ENCODE results near the gene MIS12. TPM values are rescaled to one million over a fixed set of nuclear protein-coding genes. Genes with fewer than 3 reads are reported as not detected.

Gene MIS12
- total and polyA plus RNA-seq, 2 donors (not counting 1 experiment from before 2014, with no cell fraction given), result 11.1 to 11.2 TPM

DNA sequence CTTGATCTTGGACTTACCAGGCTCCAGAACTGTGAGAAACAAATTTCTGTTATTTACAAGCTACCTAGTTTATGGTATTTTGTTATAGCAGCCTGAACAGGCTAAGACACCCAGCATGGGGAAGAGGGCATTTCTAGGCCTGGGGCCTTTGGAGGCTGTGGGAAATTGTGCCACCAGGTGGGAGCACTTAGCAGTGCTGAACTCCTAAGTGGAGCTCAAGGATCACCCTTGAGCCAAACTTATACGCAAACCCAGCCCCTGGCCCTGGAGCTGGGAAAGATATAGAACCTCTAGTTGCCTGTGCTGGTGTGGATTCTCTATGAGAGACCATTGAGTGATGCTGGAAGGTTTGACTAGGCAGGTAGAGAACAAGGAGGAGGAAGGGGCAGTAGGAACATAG lies 36.1 kb downstream of the MIS12 start:
- Histone ChIP-seq H4K20me1 (ENCODE audit: control insufficient read depth, extremely low read depth, insufficient read depth, low read length) (no peaks in the 10 kb centered on the region), H3K79me2 (ENCODE audit: control insufficient read depth, insufficient read depth, low read length) (no peaks in the 10 kb centered on the region), H3K9ac (ENCODE audit: insufficient read depth, low read length) (no peak overlapping the region), H3K9me3 (ENCODE audit: control insufficient read depth, insufficient read depth, low read depth, low read length) (no peaks in the 10 kb centered on the region), H3K4me1 (ENCODE audit: control insufficient read depth, extremely low read depth, insufficient read depth, low read length) (peaks cover 15% of the 10 kb centered on the region), H3K27me3 (ENCODE audit: control insufficient read depth, insufficient read depth, low read length) (no peaks in the 10 kb centered on the region), H3K4me3 (replicated peaks in 1 of 4; ENCODE audit: control extremely low read depth in 1 of 4, insufficient read depth in 1 of 4, low read depth in 3 of 4, low read length in 4 of 4) (no peak overlapping the region), H3K36me3 (ENCODE audit: control insufficient read depth, insufficient read depth, low read length) (peaks cover 2% of the 10 kb centered on the region), H3K27ac (ENCODE audit: insufficient read depth, low read length) (no peak overlapping the region), H3K4me2 (ENCODE audit: extremely low read depth, insufficient read depth, low read length) (no peak overlapping the region), H2AFZ (ENCODE audit: low read length) (no peak overlapping the region)
- no peak for TF ChIP-seq EZH2 (IDR thresholded peaks at IDR 0.05; ENCODE audit: low read length, missing control alignments)
- TF ChIP-seq, protein P1, sequence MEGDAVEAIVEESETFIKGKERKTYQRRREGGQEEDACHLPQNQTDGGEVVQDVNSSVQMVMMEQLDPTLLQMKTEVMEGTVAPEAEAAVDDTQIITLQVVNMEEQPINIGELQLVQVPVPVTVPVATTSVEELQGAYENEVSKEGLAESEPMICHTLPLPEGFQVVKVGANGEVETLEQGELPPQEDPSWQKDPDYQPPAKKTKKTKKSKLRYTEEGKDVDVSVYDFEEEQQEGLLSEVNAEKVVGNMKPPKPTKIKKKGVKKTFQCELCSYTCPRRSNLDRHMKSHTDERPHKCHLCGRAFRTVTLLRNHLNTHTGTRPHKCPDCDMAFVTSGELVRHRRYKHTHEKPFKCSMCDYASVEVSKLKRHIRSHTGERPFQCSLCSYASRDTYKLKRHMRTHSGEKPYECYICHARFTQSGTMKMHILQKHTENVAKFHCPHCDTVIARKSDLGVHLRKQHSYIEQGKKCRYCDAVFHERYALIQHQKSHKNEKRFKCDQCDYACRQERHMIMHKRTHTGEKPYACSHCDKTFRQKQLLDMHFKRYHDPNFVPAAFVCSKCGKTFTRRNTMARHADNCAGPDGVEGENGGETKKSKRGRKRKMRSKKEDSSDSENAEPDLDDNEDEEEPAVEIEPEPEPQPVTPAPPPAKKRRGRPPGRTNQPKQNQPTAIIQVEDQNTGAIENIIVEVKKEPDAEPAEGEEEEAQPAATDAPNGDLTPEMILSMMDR (conservative IDR thresholded peaks at IDR 0.05 in 1 of 2, IDR thresholded peaks at IDR 0.05 in 1 of 2; ENCODE audit: low read depth in 1 of 2, low read length in 2 of 2), result no peak
- DNase-seq (ENCODE audit: low read depth in 2 of 2), result no peak

DNA sequence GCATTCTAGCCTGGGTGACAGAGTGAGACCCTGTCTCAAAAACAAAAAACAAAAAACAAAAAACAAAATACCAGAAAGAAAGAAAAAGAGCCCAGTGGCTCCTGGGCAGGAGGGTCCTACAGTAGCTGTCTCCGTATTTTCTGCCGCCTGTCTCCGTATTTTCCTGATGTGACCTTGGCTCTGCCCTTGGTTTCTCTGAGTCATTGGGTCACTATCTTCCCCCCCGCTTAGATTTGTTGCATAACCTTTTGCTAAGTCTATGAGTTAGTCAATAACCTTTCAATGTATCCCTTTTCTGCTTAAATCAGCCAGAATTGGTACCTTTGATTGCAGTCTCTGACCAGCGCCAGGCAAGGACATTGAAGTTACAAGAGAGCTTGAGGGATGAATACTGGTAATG lies 36.9 kb downstream of the MIS12 start:
- H3K4me2 ChIP-seq (ENCODE audit: extremely low read depth, insufficient read depth, low read length), result no peak overlapping the region
- TF ChIP-seq, protein P1 (conservative IDR thresholded peaks at IDR 0.05 in 1 of 2, IDR thresholded peaks at IDR 0.05 in 1 of 2; ENCODE audit: low read depth in 1 of 2, low read length in 2 of 2), result no peak
- TF ChIP-seq EZH2 (IDR thresholded peaks at IDR 0.05; ENCODE audit: low read length, missing control alignments), result no peak
- H3K36me3 ChIP-seq (ENCODE audit: control insufficient read depth, insufficient read depth, low read length), result peaks cover 2% of the 10 kb centered on the region
- no peaks in the 10 kb centered on the region for H3K9me3 ChIP-seq (ENCODE audit: control insufficient read depth, insufficient read depth, low read depth, low read length)
- no peak for DNase-seq (ENCODE audit: low read depth in 2 of 2)
- no peaks in the 10 kb centered on the region for H3K27me3 ChIP-seq (ENCODE audit: control insufficient read depth, insufficient read depth, low read length)
- no peak overlapping the region for H3K27ac ChIP-seq (ENCODE audit: insufficient read depth, low read length)
- no peaks in the 10 kb centered on the region for H4K20me1 ChIP-seq (ENCODE audit: control insufficient read depth, extremely low read depth, insufficient read depth, low read length)
- no peak overlapping the region for H3K4me3 ChIP-seq (replicated peaks in 1 of 4; ENCODE audit: control extremely low read depth in 1 of 4, insufficient read depth in 1 of 4, low read depth in 3 of 4, low read length in 4 of 4)
- H3K9ac ChIP-seq (ENCODE audit: insufficient read depth, low read length), result no peak overlapping the region
- no peak overlapping the region for H2AFZ ChIP-seq (ENCODE audit: low read length)
- no peaks in the 10 kb centered on the region for H3K79me2 ChIP-seq (ENCODE audit: control insufficient read depth, insufficient read depth, low read length)
- peaks cover 13% of the 10 kb centered on the region for H3K4me1 ChIP-seq (ENCODE audit: control insufficient read depth, extremely low read depth, insufficient read depth, low read length)

DNA sequence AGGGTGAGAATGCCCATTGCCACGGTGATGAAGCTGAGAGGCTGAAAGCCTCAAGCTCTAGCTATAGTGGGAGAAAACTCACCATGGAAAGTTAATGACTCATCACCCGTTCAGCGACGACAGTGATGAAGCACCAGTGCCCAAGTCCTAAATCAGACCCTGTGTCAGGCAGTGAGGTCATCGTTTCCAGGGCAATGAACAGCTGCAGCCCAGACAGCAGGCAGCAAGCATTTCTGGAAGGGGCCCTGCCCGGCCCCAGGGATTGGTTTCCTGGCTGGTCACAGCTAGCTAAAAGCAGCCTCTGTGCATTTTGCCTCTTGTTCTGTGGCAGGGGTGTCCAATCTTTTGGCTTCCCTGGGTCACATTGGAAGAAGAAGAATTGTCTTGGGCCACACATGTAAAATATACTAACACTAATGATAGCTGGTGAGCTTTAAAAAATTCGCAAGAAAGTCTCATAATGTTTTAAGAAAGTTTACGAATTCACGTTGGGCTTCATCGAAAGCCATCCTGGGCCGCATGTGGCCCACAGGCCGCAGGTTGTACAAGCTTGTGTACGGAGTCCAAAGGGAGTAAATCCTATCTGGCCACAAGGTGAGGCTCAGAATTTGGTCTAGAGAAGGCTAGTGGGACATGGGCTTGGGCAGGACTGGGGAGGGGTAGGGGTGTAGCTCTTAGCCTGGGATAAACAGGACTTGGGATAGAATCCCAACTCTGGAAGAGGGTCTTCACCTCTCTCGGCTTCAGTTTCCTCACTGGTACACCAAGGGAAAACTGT lies 40.6 kb downstream of the MIS12 start:
- H3K79me2 ChIP-seq (ENCODE audit: control insufficient read depth, insufficient read depth, low read length), result no peaks in the 10 kb centered on the region
- H3K4me2 ChIP-seq (ENCODE audit: extremely low read depth, insufficient read depth, low read length), result peak overlapping the region; percentile 7
- no peaks in the 10 kb centered on the region for H3K27me3 ChIP-seq (ENCODE audit: control insufficient read depth, insufficient read depth, low read length)
- peak overlapping the region; percentile 17 for H3K9ac ChIP-seq (ENCODE audit: insufficient read depth, low read length)
- no peak overlapping the region for H2AFZ ChIP-seq (ENCODE audit: low read length)
- peak; percentile 94 to 98 for DNase-seq (ENCODE audit: low read depth in 2 of 2)
- no peak overlapping the region for H3K4me3 ChIP-seq (replicated peaks in 1 of 4; ENCODE audit: control extremely low read depth in 1 of 4, insufficient read depth in 1 of 4, low read depth in 3 of 4, low read length in 4 of 4)
- H3K27ac ChIP-seq (ENCODE audit: insufficient read depth, low read length), result peak overlapping the region; percentile 82
- H4K20me1 ChIP-seq (ENCODE audit: control insufficient read depth, extremely low read depth, insufficient read depth, low read length), result no peaks in the 10 kb centered on the region
- H3K36me3 ChIP-seq (ENCODE audit: control insufficient read depth, insufficient read depth, low read length), result peaks cover 8% of the 10 kb centered on the region
- peaks cover 13% of the 10 kb centered on the region for H3K4me1 ChIP-seq (ENCODE audit: control insufficient read depth, extremely low read depth, insufficient read depth, low read length)
- TF ChIP-seq EZH2 (IDR thresholded peaks at IDR 0.05; ENCODE audit: low read length, missing control alignments), result no peak
- TF ChIP-seq, protein P1 (conservative IDR thresholded peaks at IDR 0.05 in 1 of 2, IDR thresholded peaks at IDR 0.05 in 1 of 2; ENCODE audit: low read depth in 1 of 2, low read length in 2 of 2), result no peak
- H3K9me3 ChIP-seq (ENCODE audit: control insufficient read depth, insufficient read depth, low read depth, low read length), result no peaks in the 10 kb centered on the region

All from fibroblast of lung (primary cell).